GM21737 (cell line): ENCODE results near the gene MYRF.
A peak's percentile ranks its signal among the peaks of the same experiment; 100 is the strongest.

Experiments used
- ATAC-seq: cut with Tn5 transposase; IDR thresholded peaks from one replicate; pipeline ENCODE4 v1.9.1; 2021; ENCODE audit warnings: mild to moderate bottlenecking, moderate library complexity; ENCODE audit not compliant: unreplicated experiment

MYRF gene

DNA sequence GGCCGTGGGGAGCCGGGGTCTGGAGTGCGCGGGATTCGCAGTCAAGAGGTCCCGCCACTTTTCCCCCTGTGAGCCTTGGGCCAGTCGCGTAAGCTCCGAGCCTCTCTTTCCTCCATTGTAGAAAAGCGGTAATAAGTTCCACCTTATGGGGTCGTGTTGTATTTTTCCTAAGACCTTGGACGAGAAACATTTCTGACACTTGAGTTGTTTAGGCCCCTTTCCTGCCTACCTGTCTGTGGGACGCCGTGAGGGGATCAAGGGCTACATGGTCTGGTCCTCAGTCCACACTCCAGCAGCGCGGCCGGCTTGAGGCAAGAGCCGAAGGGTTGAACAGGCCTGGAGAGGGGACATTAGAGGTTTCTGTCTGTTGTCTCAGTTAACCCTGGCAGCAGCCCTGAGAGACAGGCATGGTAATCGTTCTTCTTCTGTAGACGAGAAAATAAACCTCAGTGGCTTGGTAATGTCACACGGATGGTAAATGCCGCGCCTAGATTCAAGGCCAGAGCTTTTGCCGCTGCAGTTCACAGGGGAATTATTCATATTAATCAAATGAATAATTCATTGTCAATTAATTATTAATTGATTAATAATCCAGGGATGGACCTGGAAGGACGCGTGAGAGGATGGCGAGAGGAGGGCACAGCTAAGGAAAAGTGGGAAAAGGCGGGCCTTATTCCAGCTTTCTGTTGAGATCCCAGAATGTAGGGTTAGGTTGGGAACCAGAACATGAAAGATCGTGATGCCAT, 40.8 kb downstream of the MYRF start:
- ATAC-seq = no peak

- no peak for ATAC-seq
Measured at GRCh38 chr11:61793829-61794204, 41.4 kb downstream of the MYRF start.

DNA sequence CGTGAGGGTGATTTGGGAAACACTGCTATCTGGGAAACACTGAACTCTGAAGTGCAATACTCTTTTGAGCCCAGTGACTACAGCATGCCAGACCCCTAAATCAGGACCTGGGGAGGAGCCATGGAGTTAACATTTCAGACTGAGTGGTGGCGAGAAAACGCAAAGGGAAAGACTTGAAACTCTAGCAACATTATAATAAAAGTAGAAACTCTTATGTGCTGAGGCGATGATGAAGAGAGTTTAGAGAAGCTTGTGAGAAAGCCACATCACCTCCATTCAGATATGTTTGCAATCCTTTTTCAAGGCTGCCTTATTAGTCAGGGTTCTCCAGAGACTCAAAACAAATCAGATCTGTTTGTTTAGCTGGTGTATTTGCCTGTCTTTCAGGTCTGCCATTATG, 42.1 kb downstream of the MYRF start:
- no peak for ATAC-seq

- no peak for ATAC-seq
Measured at GRCh38 chr11:61795459-61795858, 43.0 kb downstream of the MYRF start.

DNA sequence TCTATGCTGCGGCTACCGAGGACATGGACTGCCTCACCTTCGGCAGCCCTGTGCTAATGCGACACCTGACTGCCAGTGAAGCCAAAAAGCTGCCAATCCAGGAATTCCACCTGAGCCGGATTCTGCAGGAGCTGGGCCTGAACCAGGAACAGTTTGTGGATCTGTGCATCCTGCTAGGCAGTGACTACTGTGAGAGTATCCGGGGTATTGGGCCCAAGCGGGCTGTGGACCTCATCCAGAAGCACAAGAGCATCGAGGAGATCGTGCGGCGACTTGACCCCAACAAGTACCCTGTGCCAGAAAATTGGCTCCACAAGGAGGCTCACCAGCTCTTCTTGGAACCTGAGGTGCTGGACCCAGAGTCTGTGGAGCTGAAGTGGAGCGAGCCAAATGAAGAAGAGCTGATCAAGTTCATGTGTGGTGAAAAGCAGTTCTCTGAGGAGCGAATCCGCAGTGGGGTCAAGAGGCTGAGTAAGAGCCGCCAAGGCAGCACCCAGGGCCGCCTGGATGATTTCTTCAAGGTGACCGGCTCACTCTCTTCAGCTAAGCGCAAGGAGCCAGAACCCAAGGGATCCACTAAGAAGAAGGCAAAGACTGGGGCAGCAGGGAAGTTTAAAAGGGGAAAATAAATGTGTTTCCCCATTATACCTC, 43.6 kb downstream of the MYRF start:
- ATAC-seq = no peak

GRCh38 chr11:61797263-61797944, 45.0 kb downstream of the MYRF start:
- no peak for ATAC-seq

DNA sequence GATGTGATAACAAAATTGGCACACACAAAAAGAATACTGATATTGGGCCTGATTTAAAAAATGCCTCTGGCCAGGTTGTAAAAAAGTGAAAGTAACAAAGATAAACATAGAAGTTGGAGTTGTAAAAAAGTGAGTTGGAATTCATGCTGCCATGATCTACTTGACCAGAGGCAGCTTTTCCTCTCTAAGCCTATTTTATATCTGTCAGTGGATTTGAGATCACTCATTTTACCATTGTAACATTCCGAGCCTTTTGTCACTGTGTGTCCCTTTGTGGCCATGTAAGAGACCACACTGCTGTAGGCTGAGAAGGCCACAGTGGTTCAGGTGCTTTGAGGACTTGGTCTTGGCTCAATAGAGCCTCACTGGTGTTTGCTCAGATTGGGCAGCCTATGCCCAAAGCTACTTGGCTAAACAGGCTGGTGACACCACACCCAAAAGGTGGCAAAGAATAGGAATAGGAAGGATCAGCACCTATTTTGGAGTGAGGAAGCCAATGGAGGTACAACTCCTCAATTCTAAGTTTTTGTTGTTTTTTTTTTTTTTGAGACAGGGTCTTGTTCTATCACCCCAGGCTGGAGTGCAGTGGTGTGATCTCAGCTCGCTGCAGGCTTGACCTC, 47.3 kb downstream of the MYRF start:
- ATAC-seq = no peak

- no peak for ATAC-seq
Measured at GRCh38 chr11:61800331-61801281, 48.2 kb downstream of the MYRF start.

DNA sequence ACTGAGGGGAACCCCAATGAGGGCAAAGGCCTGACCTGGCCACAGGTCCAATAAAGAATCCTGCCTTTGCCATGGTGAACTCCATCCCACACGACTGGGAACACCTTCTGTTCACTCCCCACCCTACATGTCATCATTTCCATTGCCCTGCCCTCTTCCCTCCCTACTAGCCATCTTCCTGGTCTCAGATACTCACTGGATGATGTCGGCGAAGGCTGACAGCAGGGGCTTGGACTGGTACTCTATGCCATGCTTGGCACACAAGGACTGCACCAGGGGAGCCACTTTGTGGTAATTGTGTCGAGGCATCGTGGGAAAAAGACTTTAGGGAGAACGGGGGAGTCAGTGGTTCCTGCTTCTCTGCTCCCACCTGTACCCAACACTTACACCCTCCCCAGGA, 50.2 kb downstream of the MYRF start:
- no peak for ATAC-seq

GRCh38 chr11:61803889-61804647, 51.6 kb downstream of the MYRF start:
- no peak for ATAC-seq

- no peak for ATAC-seq
Measured at GRCh38 chr11:61805146-61805545, 52.7 kb downstream of the MYRF start.

- ATAC-seq = no peak
Measured at GRCh38 chr11:61806785-61807184, 54.3 kb downstream of the MYRF start.

- ATAC-seq = no peak
Measured at GRCh38 chr11:61810671-61811175, 58.3 kb downstream of the MYRF start.

- no peak for ATAC-seq
Measured at GRCh38 chr11:61811831-61812230, 59.4 kb downstream of the MYRF start.

GRCh38 chr11:61812736-61813411, 60.4 kb downstream of the MYRF start:
- ATAC-seq = no peak

GRCh38 chr11:61814247-61814957, 62.0 kb downstream of the MYRF start:
- no peak for ATAC-seq

- ATAC-seq = peak; percentile 44
Measured at GRCh38 chr11:61814958-61815789, 62.7 kb downstream of the MYRF start.
